Effector memory CD4-positive, alpha-beta T cell (primary cell): ENCODE data around the gene RAB11FIP5.

Source experiments
- DNase-seq, 3 donors: peaks; one replicate each; pipeline ENCODE4 v3.0.0-alpha.2; 2020
- H3K27ac ChIP-seq: 2 replicates; pipeline ENCODE4 v1.7.0; 2013; ENCODE audit warnings: mild to moderate bottlenecking, low read length, moderate library complexity; ENCODE audit not compliant: insufficient read depth, poor library complexity, severe bottlenecking
- H3K27me3 ChIP-seq: replicated peaks from 2 replicates; pipeline ENCODE4 v1.7.0; 2013; ENCODE audit warnings: mild to moderate bottlenecking, low read length; ENCODE audit not compliant: insufficient read depth, control insufficient read depth, poor library complexity, severe bottlenecking
- H3K36me3 ChIP-seq: 2 replicates; pipeline ENCODE4 v1.7.0; 2013; ENCODE audit warnings: mild to moderate bottlenecking, low read length, moderate library complexity; ENCODE audit not compliant: control insufficient read depth, insufficient read depth
- H3K4me1 ChIP-seq: 2 replicates; pipeline ENCODE4 v1.7.0; 2013; ENCODE audit warnings: low read length, mild to moderate bottlenecking; ENCODE audit not compliant: control insufficient read depth, insufficient read depth, poor library complexity, severe bottlenecking
- H3K4me3 ChIP-seq: 2 replicates; pipeline ENCODE4 v1.7.0; 2013; ENCODE audit warnings: low read length, low read depth, mild to moderate bottlenecking; ENCODE audit not compliant: insufficient read depth, poor library complexity, severe bottlenecking
- H3K9me3 ChIP-seq: 2 replicates; pipeline ENCODE4 v1.7.0; 2013; ENCODE audit warnings: mild to moderate bottlenecking, low read length, moderate library complexity; ENCODE audit not compliant: control insufficient read depth

Gene RAB11FIP5

GRCh38 chr2:73054980-73055379 is 57.8 kb downstream of the RAB11FIP5 start:
- Histone ChIP-seq H3K27me3 (no peaks in the 10 kb centered on the region), H3K9me3 (no peaks in the 10 kb centered on the region), H3K4me3 (no peak overlapping the region), H3K36me3 (no peaks in the 10 kb centered on the region), H3K4me1 (no peaks in the 10 kb centered on the region), H3K27ac (no peak overlapping the region)
- no peak for DNase-seq

DNA sequence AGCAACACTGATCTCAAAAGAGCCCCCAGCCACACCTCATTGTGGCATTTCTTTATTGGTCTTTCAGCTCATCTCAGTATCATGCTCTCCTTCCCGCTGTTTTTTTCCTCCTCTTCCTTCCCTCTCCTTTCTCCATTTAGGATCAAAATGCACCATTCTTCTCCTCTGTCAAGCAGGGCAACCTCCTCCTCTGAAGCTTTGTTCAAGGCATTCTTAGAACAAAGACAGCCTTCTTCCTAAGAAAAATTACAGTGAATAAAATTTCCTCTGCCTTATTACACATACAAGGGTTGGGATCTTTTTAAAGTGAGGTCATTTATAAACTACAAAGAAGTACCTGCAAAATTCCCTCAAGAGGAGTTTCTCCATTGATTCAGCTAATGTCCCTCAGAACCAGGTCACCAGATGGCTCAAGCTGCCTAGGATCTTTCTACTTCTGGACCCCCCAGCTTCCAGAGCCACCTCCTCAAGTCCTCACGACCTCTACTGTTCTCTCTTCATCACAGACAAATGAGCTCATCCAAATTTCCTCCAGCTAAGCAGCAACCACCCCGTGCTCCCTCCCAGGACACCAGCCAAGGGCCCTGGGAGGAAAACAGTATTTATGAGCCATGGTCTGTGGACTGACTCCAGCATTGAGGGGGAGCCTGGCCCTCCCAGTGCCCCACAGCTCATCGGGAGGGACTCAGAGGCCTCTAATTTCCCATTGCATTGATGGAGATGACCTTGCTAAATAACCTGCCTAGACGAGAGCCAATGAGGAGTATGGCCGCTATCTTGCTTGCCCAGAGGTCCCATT is 59.2 kb downstream of the RAB11FIP5 start:
- no peaks in the 10 kb centered on the region for H3K27me3 ChIP-seq
- H3K4me1 ChIP-seq, result no peaks in the 10 kb centered on the region
- no peak overlapping the region for H3K27ac ChIP-seq
- H3K4me3 ChIP-seq, result no peak overlapping the region
- no peaks in the 10 kb centered on the region for H3K9me3 ChIP-seq
- DNase-seq, result no peak
- no peaks in the 10 kb centered on the region for H3K36me3 ChIP-seq

GRCh38 chr2:73050121-73050545 is 62.6 kb downstream of the RAB11FIP5 start:
- no peak overlapping the region for H3K27ac ChIP-seq
- no peaks in the 10 kb centered on the region for H3K9me3 ChIP-seq
- no peaks in the 10 kb centered on the region for H3K36me3 ChIP-seq
- no peaks in the 10 kb centered on the region for H3K4me1 ChIP-seq
- no peaks in the 10 kb centered on the region for H3K27me3 ChIP-seq
- no peak for DNase-seq
- no peak overlapping the region for H3K4me3 ChIP-seq

DNA sequence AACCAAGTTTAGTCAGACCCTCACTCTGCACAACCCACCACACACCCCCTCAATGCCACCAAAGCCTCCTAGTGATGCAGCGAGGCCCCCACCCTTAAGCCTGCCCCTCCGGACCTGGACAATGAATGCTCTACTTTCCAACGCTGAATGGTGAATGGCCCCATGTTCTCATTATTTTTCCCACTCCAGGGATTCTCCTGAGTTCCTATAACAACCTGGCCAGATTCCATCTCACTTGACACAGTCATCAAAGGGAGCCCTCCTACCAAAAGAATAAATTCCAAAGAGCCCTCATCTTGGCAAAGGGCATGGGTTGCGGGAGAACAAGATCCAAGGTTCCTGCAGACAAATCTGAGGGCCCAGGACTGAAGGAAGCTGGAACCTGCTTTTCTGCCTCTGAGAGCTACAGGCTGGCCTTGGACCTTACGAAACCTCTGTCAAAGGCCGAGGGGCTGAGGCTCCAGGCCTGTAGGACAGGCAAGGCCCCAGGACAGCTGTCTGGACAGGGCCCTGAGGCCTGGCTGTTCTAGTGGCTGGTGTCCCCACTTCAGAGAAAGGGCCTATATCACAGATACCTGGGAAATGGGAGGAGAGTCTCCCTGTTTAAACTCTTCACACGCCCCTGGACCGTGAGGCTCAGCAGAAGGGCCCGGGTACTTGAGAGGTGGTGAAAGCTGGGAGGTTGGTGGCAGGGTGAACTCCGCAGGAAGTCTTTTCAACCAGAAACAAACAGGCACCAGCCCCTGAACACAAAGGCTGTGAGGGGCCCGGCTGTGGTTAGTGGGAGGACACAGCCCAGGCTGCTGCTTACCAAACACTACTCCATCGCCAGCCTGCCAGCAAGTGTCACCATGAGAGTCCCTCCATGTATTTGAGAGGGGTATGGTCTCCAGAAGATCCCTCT is 68.6 kb downstream of the RAB11FIP5 start:
- H3K27me3 ChIP-seq, result no peaks in the 10 kb centered on the region
- no peaks in the 10 kb centered on the region for H3K9me3 ChIP-seq
- no peak for DNase-seq
- no peak overlapping the region for H3K4me3 ChIP-seq
- no peaks in the 10 kb centered on the region for H3K4me1 ChIP-seq
- no peak overlapping the region for H3K27ac ChIP-seq
- no peaks in the 10 kb centered on the region for H3K36me3 ChIP-seq

- Histone ChIP-seq H3K4me1 (no peaks in the 10 kb centered on the region), H3K27ac (no peak overlapping the region), H3K27me3 (no peaks in the 10 kb centered on the region), H3K36me3 (no peaks in the 10 kb centered on the region), H3K9me3 (no peaks in the 10 kb centered on the region), H3K4me3 (no peak overlapping the region)
- no peak for DNase-seq
These were observed 69.5 kb downstream of the RAB11FIP5 start for GRCh38 chr2:73043276-73043675.

GRCh38 chr2:73037947-73038585 is 74.7 kb downstream of the RAB11FIP5 start:
- Histone ChIP-seq H3K27me3 (no peaks in the 10 kb centered on the region), H3K36me3 (no peaks in the 10 kb centered on the region), H3K4me1 (no peaks in the 10 kb centered on the region), H3K4me3 (no peak overlapping the region), H3K27ac (no peak overlapping the region), H3K9me3 (no peaks in the 10 kb centered on the region)
- no peak for DNase-seq

- Histone ChIP-seq H3K27ac (no peak overlapping the region), H3K4me1 (no peaks in the 10 kb centered on the region), H3K4me3 (no peak overlapping the region), H3K27me3 (no peaks in the 10 kb centered on the region), H3K36me3 (no peaks in the 10 kb centered on the region), H3K9me3 (no peaks in the 10 kb centered on the region)
- DNase-seq, result no peak
These were observed 76.0 kb downstream of the RAB11FIP5 start for GRCh38 chr2:73036766-73037165.

DNA sequence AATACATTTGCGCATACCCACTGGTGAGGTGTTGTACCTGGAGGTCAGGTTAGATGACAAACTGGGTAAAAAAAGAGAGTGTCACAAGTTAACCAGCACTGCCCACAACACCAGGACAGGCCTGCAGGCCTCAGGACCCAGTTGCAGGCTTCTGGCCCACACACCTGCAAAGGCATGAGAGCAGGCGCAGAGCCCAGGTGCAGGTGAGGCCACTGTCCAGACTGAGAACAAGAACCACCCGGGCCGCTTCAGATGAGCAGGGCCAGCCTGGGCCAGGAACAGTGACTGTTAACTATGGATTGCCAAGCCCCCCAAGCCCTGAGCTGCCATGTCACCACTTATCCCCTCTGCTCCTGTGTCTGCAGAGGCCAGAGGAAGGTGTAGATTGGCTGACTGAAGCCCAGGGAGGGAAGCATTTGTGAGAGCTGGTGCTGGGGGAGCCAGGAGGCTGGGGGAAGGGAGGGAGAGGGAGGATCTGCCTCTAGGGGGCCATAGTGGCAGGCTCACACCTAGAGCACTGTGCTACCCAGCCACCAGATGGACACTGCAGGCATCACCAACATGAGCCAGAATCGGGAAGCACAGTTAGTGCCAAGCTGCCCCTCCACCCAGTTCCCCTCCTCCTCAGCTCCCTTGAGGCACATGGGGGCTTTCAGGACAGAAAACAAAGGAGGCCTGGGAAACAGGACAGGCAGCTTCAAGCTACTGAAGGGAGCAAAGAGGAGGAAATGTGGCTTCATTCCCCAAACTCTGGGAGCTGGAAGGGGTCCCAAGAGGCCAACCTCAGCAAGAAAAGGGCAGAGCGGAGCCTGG is 76.6 kb downstream of the RAB11FIP5 start:
- H3K4me3 ChIP-seq, result no peak overlapping the region
- H3K27me3 ChIP-seq, result no peaks in the 10 kb centered on the region
- DNase-seq, result no peak
- H3K4me1 ChIP-seq, result no peaks in the 10 kb centered on the region
- no peaks in the 10 kb centered on the region for H3K36me3 ChIP-seq
- H3K9me3 ChIP-seq, result no peaks in the 10 kb centered on the region
- H3K27ac ChIP-seq, result no peak overlapping the region

GRCh38 chr2:73034661-73035375 is 77.9 kb downstream of the RAB11FIP5 start:
- H3K4me1 ChIP-seq, result no peaks in the 10 kb centered on the region
- no peaks in the 10 kb centered on the region for H3K27me3 ChIP-seq
- no peaks in the 10 kb centered on the region for H3K9me3 ChIP-seq
- DNase-seq, result no peak
- no peaks in the 10 kb centered on the region for H3K36me3 ChIP-seq
- no peak overlapping the region for H3K4me3 ChIP-seq
- no peak overlapping the region for H3K27ac ChIP-seq
